ENCODE measurements around the gene VPS13D.

The VPS13D gene

GRCh38 chr1:12555411-12556367 is 325.9 kb downstream of the VPS13D start:
- no peak for DNase-seq (ENCODE audit: low spot score)

DNA sequence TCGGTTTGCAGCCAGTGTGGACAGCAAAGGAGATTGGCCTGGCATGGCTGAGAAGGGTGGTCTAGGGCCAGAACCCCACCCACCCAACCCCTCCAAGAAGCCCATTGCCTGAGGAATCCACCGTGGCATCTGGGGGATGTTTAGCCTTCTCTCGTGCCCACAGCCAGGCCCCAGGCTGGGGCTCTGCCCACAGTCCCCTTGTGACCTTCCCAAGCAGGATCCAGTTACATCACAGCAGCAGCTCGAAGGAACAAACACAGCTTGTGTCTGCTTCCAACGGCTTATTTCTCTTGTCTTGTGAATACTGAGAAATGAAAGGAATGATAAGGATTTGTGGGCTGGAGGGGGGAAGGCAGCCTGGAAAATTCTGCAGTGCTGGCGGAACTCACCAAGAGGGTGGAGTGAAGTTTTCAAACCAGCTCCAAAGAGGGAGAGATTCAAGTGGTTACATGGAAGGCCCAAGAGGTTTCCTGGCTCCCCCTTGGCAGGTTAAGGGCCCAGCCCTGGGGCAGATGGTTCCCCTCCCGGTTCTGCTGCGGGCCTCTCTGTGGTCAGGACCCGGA is 326.6 kb downstream of the VPS13D start:
- DNase-seq (ENCODE audit: low spot score), result peak; percentile 63

DNA sequence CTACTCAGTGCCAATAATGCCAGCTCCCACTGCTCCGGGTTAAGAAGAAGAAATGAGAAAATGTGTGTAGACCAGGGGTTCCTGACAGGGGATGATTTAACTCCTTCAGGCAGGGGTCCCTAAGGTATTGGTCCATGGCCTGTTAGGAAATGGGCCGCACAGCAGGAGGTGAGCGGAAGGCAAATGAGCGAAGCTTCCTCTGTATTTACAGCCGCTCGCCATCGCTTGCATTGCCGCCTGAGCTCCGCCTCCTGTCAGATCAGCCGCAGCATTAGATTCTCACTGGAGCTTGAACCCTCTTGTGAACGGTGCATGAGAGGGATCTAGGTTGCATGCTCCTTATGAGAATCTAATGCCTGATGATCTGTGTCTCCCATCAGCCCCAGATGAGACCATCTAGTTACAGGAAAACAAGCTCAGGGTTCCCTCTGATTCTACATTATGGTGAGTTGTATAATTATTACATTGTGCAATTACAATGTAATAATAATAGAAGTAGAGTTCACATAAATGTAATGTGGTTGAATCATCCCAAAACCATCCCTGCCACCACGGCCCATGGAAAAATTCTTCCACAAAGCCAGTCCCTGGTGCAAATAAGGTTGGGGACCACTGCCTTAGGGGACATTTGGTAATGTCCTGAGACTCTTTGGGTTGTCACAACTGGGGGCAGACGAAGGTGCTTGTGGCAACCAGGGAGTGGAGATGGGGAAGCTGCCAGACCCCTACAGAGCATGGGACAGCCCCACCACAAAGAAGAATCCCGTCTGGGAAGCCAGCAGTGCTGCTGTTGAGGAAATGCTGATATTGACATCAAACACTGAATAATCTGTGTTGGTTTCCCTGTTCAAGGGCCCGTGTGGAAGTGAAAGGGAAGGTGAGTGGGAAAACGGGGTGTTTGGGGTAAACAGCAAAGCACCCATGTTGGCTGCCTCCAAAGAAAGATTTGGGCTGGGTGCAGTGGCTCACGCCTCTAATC is 327.4 kb downstream of the VPS13D start:
- DNase-seq (ENCODE audit: low spot score), result no peak

GRCh38 chr1:12561121-12561520 is 331.3 kb downstream of the VPS13D start:
- no peak for DNase-seq (ENCODE audit: low spot score)

Measured in iPS-NIHi11 (cell line).